T47D (cell line): ENCODE data around the gene VPS16.
"Not testable (repeated sequence)": the region's sequence is repeated elsewhere in the genome, so short reads cannot be mapped to it uniquely, and the experiment has no call there.

Experiments
- DNase-seq, 2 experiments: peaks; one replicate each; pipeline versions ENCODE4 v3.0.0 to v3.0.0-alpha.2; 2011 to 2012; ENCODE audit warnings: low read depth in 1 of 2, low spot score in 1 of 2
- JUND ChIP-seq: IDR thresholded peaks from 2 replicates; pipeline ENCODE4 v1.6.1; 2012; ENCODE audit warnings: low read depth
- in situ Hi-C: cut with HindIII; loops from 2 replicates; pipeline ENCODE4 v1.10.0; 2016; ENCODE audit warnings: low sequenced_read_pairs, low pct_unique_long_range_greater_than_20kb

The VPS16 gene

GRCh38 chr20:2815242-2815900 is 25.2 kb upstream of the VPS16 start:
- DNase-seq: no peak
- TF ChIP-seq JUND: no peak
- in situ Hi-C loops: no loop called here

GRCh38 chr20:2816030-2816582 is 24.4 kb upstream of the VPS16 start, which contains the start of gene TMEM239:
Gene TMEM239, plus strand, starts transcription at chr20:2816364. Its CDS starts 191 bp downstream, at chr20:2816555.
- no peak for DNase-seq
- in situ Hi-C loops: no loop called here
- TF ChIP-seq JUND: no peak

GRCh38 chr20:2816583-2817340 is 23.8 kb upstream of the VPS16 start:
- in situ Hi-C loops: no loop called here
- no peak for TF ChIP-seq JUND
- DNase-seq: no peak

- TF ChIP-seq JUND: no peak
- in situ Hi-C loops: no loop called here
- DNase-seq: no peak
Observed at GRCh38 chr20:2817341-2817726, 23.2 kb upstream of the VPS16 start.

GRCh38 chr20:2817891-2818595 is 22.5 kb upstream of the VPS16 start:
- in situ Hi-C loops: no loop called here
- no peak for DNase-seq
- TF ChIP-seq JUND: no peak

GRCh38 chr20:2820084-2820895 is 20.3 kb upstream of the VPS16 start:
- TF ChIP-seq JUND: no peak
- in situ Hi-C loops: no loop called here
- no peak for DNase-seq

GRCh38 chr20:2820896-2821869 is 19.4 kb upstream of the VPS16 start:
- DNase-seq: no peak
- no peak for TF ChIP-seq JUND
- in situ Hi-C loops: no loop called here

GRCh38 chr20:2822073-2822472 is 18.5 kb upstream of the VPS16 start:
- TF ChIP-seq JUND: no peak
- DNase-seq: no peak
- in situ Hi-C loops: no loop called here

- TF ChIP-seq JUND: no peak
- DNase-seq: no peak
- in situ Hi-C loops: no loop called here
Observed at GRCh38 chr20:2825761-2826160, 14.8 kb upstream of the VPS16 start.

- DNase-seq: no peak
Observed at GRCh38 chr20:2826655-2827054, 13.9 kb upstream of the VPS16 start.

GRCh38 chr20:2829376-2829775 is 11.2 kb upstream of the VPS16 start:
- TF ChIP-seq JUND: no peak
- in situ Hi-C loops: no loop called here
- DNase-seq: no peak

More at GRCh38 chr20:2826655-2827054, 13.9 kb upstream of the VPS16 start:
- no peak for TF ChIP-seq JUND
- in situ Hi-C loops: no loop called here

- in situ Hi-C loops, DNase-seq: not testable (repeated sequence)
Observed at GRCh38 chr20:2831206-2831605, 9.3 kb upstream of the VPS16 start.
